Measurements from ENCODE around the gene KRTAP10-10.
"Not testable (repeated sequence)": the region's sequence is repeated elsewhere in the genome, so short reads cannot be mapped to it uniquely, and the experiment has no call there.

Gene KRTAP10-10

DNA sequence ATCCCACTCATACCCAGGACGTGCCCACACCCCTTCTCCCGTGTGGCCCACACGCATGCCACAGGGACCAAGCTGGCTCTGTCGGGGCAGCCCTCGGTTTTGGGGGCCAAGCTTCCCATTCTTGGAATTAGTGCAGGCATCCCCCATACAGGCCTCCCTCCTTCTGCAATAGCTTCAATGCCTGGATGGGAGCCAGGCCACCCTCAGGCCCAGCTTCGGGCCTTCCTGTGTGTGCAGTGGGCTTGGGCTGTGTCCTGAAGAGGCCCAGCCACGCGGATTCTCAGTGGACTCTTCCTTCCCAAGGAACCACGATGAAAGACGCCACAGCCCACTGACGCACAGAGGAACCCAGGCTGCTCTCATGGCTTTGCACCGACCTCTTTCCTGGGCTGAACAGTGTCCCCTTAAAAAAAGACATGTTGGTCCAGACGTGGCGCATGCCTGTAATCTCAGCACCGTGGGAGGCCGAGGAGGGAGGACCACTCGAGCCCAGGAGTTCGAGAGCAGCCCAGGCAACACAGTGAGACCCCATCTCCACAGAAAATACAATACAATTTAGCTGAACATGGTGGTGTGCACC, 12.5 kb downstream of the KRTAP10-10 start:
- no peak for DNase-seq (ENCODE audit: low read depth in 1 of 2, low spot score in 1 of 2)

DNA sequence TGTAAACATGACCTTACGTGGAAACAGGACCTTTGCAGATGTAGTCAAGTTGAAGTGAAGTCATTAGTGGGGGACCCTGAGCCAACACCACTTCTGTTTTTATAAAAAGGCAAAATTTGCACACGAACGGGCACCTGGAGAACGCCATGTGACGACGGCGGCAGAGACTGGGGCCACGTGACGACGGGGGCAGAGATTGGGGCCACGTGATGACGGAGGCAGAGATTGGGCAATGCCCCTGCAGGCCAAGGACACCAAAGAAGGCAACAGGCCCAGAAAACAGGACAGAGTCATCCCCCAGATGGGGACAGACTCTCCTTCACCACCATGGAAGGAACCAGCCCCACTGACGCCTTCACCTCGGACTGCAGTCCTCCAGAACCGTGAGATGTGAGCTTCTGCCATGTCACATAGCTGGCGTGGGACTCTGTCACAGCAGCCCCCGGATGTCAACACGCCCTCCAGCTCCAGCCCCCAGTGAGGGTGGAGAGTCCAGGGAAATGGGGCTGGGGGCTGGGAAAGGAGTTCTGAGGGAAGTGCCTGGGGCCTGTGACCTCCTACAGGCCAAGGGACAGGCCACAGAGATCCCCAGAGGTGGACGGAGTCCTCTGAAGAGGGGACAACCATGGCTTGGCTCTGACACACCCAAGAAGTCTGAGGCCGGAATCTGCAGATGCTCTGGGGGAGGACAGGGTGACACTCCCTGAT, 13.3 kb downstream of the KRTAP10-10 start:
- DNase-seq (ENCODE audit: low read depth in 1 of 2, low spot score in 1 of 2): no peak

DNA sequence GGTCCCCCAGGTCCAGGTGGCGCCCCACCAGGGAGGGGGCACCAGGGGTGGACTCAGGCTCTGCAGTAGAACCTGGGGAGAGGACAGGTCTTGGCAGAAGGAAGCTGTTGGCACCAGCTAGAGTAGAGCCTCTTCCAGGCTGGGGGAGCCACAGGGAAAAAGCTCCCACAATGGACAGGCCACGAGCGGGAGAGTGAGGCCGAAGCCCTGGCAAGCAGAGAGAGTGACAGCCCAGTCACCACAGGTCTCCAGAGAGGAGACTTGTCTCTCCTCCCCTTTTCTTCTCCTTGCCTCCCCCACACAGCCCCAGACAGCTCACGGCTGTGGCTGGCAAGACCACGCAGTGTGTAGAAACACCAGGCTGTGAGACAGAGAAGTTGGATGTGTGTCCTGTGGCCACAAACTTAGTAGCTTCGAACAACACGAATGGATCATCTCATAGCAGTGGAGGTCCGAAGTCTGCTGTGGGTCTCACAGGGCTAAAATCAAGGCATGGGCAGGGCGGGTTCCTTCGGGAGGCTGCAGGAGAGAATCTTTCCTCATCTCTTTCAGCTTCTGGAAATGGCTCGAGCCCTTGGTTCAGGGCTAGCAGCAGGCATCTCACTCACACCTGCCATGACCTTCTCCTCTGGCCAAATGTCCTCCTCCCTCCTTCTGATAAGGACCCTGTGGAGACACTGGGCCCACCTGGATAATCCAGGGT, 14.0 kb downstream of the KRTAP10-10 start:
- DNase-seq (ENCODE audit: low read depth in 1 of 2, low spot score in 1 of 2): no peak

DNA sequence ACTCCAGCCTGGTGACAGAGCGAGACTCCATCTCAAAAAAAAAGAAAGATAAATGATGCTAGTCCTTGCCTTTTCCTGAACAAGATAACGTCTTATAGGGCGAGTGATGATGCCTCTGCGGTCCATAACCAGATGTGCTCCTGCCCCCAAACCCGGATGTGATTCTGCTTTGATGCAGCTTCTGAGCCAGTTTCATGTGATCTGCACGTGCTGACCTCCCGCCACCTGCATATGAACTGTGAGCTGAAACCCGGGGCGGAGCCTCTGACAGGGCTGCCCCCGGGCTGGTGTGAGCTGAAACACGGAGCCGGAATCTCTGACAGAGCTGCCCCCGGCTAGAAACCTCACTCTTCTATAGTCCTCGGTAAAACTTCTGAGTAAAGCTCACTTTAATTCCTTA, 16.0 kb downstream of the KRTAP10-10 start:
- no peak for DNase-seq (ENCODE audit: low read depth in 1 of 2, low spot score in 1 of 2)

DNA sequence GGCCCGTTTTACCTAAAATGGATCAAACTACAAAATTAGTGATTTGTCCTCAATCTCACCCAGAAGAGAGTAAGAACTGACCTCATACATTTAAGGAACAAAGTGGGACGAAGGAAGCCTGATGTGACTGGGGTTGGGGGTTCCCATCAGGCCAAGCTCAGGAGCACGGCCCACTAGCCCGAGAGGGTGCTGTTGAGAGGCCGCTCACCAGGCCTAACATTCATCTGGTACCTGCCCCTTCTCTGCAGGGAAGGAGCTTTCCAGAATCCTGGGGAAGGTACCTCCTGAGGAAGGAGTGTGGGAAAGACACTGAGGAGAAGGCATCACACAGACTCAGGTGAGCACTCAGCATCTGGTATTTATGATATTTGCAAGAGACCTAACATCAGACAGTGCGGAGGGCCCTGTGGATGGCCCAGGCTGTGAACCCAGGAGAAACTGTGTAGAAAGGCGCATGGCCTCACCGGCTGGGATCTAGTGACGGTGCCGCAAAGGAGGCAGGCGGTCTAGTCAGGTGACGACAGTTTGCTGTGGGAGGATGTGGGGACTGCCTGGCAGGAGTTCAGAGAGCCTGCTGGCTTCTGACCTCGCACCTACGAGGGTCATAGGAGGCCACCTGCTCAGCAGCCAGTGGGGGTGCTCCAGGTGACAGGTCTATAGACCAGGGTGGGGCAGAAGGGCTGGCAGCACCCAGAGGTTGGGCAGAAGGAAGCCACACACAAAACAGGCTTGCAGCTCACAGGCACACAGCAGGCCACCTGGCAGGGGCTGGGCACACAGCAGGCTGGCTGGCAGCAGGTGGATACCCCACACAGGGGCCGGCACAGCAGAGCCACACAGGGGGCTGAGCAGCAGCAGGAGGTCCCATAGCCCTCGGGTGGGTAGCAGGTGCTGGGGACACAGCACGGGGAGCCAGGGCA, 16.8 kb downstream of the KRTAP10-10 start:
- DNase-seq (ENCODE audit: low read depth in 1 of 2, low spot score in 1 of 2): no peak

DNA sequence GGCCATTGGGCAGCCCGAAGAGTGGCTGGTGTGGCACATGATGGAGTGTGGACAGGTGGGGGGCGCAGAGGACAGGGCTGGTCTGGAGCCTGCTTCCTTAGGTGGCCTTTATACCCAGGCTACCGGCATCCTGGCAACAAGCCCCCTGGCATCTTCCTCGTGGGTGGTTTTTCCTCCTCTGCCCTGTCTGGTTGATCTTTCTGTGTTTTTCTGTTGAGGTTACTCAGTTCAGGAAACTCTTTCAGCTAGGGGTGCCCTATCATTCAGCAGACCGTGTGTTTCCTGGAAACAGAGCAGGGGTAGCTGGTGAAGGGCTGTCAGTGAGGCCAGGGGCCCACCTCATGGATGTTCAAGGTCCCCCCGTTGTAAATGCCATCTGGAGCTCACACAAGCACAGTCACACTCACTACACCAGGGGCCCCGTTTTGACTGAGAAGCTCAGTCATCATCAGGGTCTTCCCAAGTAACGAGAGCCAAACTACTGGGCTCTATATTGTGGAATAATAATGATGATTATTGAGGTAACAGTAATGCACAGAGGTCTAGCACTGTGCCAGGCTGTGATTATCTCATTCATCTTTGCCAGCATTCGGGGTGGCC, 17.5 kb downstream of the KRTAP10-10 start, which contains the start of gene KRTAP12-4:
Gene KRTAP12-4, minus strand, starts transcription at position 84 of the 600 bp plus-strand sequence. Its CDS starts 45 bp downstream, at position 39.
- DNase-seq (ENCODE audit: low read depth in 1 of 2, low spot score in 1 of 2): no peak

DNA sequence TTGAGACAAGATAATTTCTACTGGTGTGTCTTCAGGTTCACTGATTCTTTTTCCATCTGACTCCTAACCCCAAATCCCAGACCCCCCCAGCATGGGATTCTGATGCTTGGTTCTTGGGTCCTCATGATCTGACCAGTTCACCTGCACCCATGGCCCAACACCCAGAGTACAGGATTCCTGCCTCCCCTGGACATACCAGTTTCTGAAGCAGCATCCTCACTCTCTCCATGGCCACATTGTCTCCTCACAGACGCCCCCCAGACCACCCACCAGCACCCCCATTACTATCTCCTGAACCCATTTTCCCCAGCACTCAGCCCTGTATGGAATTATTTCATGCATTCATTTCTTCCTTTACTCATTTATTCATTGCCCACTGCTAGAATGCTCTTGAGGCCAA, 19.7 kb downstream of the KRTAP10-10 start:
- DNase-seq (ENCODE audit: low read depth in 1 of 2, low spot score in 1 of 2): no peak

DNA sequence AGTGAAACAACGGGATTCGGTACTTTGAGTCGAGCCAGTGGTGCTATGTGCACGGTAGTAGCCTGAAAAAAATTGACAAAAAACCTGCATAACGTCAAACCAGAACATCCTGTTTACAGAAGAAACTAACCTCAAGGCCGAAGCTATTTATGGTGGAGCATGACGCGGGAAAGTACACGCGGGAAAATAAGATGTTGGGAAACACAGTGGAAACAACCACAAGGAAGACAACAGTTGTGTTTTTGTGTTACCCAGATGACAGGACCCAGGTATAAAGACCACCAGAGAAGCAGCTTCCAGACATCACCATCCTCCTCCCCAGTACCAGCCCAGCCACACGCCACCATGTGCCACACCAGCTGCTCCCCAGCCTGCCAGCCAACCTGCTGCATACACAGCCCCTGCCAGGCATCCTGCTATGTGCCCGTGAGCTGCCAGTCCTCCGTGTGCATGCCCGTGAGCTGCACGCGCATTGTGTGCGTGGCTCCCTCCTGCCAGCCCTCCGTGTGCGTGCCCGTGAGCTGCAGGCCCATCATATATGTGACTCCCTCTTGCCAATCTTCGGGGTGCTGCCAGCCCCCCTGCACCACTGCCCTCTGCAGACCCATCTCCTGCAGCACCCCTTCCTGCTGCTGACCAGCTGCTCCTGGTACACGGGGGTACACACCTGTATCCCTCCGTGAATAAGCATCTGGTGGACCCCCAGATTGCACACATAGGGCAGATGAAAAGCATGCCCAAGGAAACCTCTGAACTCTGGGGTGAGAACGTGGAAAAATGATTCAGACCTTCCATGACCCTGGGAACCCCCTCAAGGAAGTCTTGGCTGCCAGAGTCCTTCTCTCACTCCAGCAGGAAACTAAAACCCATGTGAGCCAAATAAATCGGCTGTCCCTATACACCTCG, 20.7 kb downstream of the KRTAP10-10 start, which contains the start of gene KRTAP12-3:
Gene KRTAP12-3, plus strand, starts transcription at position 298 of the 906 bp plus-strand sequence. Its CDS starts 48 bp downstream, at position 346.
- DNase-seq (ENCODE audit: low read depth in 1 of 2, low spot score in 1 of 2): no peak

DNA sequence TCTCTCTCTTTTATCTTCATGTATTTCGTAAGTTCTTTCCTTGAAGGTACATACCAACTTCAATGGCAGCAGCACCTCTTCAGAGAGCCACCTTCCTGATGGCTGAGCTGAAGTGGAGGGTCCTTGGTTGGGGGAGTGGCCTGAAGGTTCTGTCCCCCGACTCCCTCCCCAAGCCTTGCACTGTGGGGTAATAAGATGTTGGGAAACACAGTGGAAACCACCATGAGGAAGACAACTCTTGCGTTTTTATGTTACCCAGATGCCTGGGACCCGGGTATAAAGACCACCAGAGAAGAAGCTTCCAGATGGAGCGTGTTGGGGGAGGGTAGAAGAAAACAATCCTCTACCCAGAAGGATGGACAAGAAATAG, 21.4 kb downstream of the KRTAP10-10 start:
- no peak for DNase-seq (ENCODE audit: low read depth in 1 of 2, low spot score in 1 of 2)

DNA sequence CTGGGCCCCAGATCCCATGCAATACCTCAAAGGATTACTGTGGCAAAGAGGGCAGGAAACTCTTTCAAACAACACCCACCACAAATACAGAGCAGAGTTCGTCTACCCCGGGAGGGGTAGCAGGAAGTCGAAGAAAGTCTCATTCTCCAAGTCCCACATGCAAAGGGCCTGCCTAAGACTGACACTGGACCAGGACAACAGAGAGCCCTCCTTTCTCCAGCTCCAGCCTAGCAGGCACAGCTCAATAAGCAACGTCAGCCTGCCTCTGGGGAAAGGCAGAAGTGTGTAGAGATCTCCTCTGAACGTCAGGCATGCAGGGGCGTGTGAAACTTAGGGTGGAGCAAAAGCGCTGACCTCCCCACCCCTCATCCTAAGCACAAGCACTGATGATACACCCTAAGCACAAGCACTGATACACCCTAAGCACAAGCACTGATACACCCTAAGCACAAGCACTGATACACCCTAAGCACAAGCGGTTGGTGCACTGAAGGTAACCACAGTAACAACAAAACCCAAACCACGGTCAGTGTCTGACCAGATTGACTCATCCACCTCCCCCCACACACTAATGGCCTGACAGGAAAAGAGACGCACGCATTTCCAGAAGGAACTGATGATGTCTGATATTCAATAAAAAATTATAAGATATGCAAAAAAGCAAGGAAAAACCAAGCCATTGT, 21.9 kb downstream of the KRTAP10-10 start:
- DNase-seq (ENCODE audit: low read depth in 1 of 2, low spot score in 1 of 2): no peak

DNA sequence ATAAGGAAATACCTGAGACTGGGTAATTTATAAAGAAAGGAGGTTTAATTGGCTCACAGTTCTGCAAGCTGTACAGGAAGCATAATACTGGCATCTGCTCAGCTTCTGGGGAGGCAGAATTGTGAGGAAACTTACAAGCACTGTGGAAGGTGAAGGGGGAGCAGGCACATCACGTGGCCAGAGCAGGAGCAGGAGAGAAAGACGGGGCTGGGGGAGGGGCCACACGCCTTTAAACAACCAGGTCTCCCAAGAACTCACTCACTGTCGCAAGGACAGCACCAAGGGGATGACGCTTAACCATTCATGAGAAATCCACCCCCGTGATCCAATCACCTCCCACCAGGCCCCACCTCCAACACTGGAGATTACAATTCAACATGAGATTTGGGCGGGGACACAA, 24.4 kb downstream of the KRTAP10-10 start:
- not testable (repeated sequence) for DNase-seq (ENCODE audit: low read depth in 1 of 2, low spot score in 1 of 2)

DNA sequence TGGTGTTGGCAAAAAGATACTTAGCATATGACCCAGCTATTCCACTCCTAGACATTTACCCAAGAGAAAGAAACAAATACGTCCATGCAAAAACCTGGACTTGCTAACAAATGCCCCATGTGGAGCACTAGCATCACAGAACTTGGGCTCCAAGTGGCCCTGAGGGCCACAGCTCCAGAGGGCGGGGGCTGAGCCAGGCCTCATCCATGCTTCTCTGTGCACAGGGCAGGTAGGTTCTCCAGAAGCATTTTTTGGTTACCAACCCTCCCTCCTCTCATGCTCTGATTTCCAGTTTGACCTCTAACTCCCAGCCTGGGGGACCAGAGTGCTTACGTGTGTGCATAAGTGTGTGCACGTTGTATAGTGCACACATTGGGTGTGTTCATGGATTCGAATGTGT, 27.5 kb downstream of the KRTAP10-10 start:
- DNase-seq (ENCODE audit: low read depth in 1 of 2, low spot score in 1 of 2): no peak

DNA sequence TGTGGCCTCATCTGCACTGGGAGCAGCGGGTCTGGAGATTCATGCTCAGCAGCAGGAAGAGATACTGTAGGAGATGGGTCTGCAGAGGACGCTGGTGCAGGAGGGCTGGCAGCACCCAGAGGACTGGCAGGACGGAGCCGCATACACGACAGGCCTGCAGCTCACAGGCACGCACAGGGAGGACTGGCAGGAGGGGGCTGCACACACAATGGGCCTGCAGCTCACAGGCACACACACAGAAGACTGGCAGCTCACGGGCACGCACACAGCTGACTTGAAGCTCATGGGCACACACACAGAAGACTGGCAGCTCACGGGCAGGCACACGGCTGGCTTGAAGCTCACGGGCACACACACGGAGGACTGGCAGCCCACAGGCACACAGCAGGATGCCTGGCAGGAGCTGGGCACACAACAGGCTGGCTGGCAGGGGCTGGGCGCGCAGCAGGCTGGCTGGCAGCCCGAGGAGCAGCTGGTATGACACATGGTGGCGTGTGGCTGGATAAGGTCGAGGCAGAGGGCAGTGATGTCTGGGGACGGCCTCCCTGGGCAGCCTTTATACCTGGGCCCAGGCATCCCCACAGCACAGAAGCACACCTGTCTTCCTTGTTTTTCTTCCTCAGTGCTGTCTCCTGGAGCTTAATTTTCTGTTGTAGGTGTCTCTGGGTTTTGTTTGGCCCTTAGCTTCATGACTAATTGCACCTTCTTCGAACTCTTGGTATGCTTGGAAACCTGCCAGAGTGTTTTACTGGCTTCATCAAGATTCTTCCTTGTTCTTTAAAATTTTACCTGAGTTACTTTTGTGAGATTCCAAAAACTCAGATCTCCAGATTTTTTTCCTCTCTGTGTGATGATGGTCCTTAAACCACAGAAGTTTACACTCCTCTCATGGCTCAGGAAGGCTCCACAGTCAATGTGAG, 29.5 kb downstream of the KRTAP10-10 start, which contains the start of gene KRTAP12-2:
Gene KRTAP12-2, minus strand, starts transcription at position 527 of the 920 bp plus-strand sequence. Its CDS starts 41 bp downstream, at position 486.
- no peak for DNase-seq (ENCODE audit: low read depth in 1 of 2, low spot score in 1 of 2)

DNA sequence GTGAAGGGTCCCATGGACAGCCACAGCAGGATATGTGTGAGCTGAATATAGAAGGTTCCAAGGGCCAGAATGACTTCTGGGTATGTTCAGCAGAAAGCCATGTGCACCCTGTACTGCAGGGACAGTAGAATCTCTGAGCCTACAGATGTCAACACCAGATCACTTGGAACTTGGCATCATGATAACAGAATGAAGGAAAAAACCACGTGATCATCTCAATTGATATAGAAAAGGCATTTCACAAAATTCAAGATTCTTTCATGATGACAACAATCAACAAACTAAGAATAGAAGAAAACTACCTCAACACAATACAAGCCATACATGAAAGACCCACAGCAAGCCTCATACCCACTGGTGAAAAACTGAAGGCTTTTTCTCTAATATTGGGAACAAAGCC, 30.5 kb downstream of the KRTAP10-10 start:
- no peak for DNase-seq (ENCODE audit: low read depth in 1 of 2, low spot score in 1 of 2)

DNA sequence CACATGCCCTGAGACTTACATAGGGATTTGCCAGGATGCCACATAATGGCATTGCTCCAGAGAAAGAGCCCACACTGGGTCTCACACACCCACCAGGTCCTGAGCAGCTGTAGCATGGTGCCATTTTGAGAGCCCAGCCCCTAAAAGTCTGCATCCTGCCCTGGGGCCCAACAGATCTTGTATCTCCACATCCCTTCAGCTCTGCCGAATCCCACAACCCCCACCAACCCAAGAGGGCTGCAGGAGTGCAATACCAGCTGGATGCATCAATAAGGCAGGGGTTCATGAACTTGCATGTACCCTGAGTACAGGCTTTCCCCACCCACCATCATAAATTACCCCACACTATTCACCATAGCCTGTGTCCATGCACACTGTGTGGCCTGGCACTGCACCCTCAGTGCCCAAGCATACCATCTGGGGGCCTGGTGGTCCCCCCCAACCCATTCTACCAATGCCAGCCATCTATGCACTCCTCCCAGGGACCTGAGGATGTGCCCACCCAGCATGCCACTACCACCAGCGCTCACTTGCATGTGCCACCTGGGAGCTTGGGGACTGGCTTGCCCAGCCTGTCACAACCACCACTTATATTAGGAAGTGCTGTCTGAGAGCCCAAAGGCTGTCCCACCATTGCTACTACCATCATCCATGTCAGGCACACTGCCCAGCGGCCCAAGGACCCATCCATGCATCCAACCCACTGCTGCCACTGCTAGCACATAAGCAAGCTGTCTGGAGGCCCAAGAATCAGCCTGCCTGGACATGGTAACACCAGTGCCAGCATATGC, 33.7 kb downstream of the KRTAP10-10 start:
- no peak for DNase-seq (ENCODE audit: low read depth in 1 of 2, low spot score in 1 of 2)

DNA sequence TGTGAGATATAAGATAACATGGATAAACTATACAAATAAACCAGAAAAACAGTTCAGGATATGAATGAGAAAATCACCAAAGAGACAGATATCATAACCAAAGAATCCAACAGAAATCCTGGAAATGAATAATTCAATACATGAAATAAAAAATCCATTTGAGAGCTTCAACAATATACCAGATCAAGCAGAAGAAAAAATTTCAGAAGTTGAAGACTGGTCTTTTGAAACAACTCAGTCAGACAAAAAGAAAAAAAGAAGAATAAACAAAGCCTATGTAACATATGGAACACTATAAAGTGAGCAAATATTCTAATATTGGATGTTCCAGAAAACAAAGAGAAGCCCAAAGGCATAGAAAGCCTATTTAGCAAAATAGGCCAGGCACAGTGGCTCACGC, 34.8 kb downstream of the KRTAP10-10 start:
- no peak for DNase-seq (ENCODE audit: low read depth in 1 of 2, low spot score in 1 of 2)

DNA sequence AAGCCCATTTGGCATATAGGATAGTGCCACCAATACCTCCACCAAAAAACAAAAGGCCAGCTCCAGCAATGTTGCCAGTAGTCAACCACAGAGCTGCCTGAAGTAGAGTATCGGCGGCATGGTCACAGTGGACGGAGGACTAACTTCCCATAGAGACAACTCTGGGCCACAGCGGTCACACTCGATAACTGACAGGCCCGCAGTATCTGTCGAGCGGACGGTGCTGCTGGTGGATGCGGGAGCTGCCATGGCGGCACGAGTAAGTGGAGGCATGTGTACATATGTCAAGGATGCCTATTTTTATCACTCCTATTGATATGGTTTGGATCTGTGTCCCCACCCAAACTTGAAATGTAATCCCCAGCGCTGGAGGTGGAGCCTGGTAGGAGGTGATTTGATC, 40.7 kb downstream of the KRTAP10-10 start:
- no peak for DNase-seq (ENCODE audit: low read depth in 1 of 2, low spot score in 1 of 2)

Data from activated CD4-positive, alpha-beta T cell treated with anti-CD3 and anti-CD28 coated beads, Interleukin-2, amount 50 U/mL, for 24 hours (primary cell).